K562 (cell line): ENCODE measurements around the gene DDR2. TPM values are rescaled to one million over a fixed set of nuclear protein-coding genes. Genes with fewer than 3 reads are reported as not detected.

Experiments used
- ATAC-seq: fragments of 200-7000 bp; cut with Tn5 transposase; 3 replicates; pipeline ENCODE4 v1.9.1; 2020; ENCODE audit warnings: moderate library complexity
- BruUV-seq: library from RNA; stranded (reverse); fragments of 400-500 nt; replicated peaks from 2 replicates; lab custom pipeline; 2021; lab: Mats Ljungman, UMichigan
- CTCF ChIA-PET: fragments of 300-600 bp; formaldehyde crosslinking; extraction: SDS; loops from one replicate; lab custom pipeline; 2021; ENCODE audit warnings: low intra/inter-chr PET ratio; lab: Yijun Ruan, JAX
- POLR2A ChIA-PET: fragments of 300-600, 350-650 bp; sonication (Branson Sonifier 250); formaldehyde crosslinking; extraction: SDS; loops from one replicate; lab custom pipeline; 2021; ENCODE audit warnings: antibody characterized with exemption, inconsistent platforms; lab: Yijun Ruan, JAX
- DNase-seq, 4 experiments: peaks; one replicate each; pipeline versions ENCODE4 v3.0.0 to v3.0.0-alpha.2; 2011 to 2018; ENCODE audit warnings: low spot score in 3 of 4, mixed read lengths in 3 of 4; ENCODE audit errors: extremely low read depth in 1 of 4
- FAIRE-seq: peaks from 2 replicates; lab custom pipeline; 2011; peaks lifted over from hg19 to GRCh38; lab: Jason Lieb, UNC
- H2AFZ ChIP-seq: 2 replicates; pipeline ENCODE4 v1.6.0; 2011; ENCODE audit warnings: low read depth, low read length, control low read depth, inconsistent platforms
- H3K27ac ChIP-seq: fragments of 200-600 bp; 3 replicates; pipeline ENCODE4 v1.8.0; 2011; ENCODE audit warnings: low read depth, mild to moderate bottlenecking, control low read depth, inconsistent platforms, low read length, moderate library complexity, mixed read lengths; ENCODE audit errors: extremely low read depth
- H3K27me3 ChIP-seq, 2 experiments: fragments of 300-600 bp in 1 of 2; 2 replicates in 1 of 2; 3 replicates in 1 of 2; pipeline versions ENCODE4 v1.6.0 to v1.8.0; 2011; ENCODE audit warnings: inconsistent platforms in 2 of 2, low read length in 2 of 2, mild to moderate bottlenecking in 1 of 2, mixed read lengths in 1 of 2, moderate library complexity in 1 of 2; ENCODE audit not compliant: control insufficient read depth in 2 of 2, insufficient read depth in 2 of 2
- H3K36me3 ChIP-seq: fragments of 300-600 bp; 3 replicates; pipeline ENCODE4 v1.8.0; 2011; ENCODE audit warnings: mild to moderate bottlenecking, low read length, inconsistent platforms; ENCODE audit not compliant: control insufficient read depth, insufficient read depth
- H3K4me1 ChIP-seq, 2 experiments: fragments of 200-600 bp in 1 of 2; replicated peaks in 1 of 2; 2 replicates in 1 of 2; 3 replicates in 1 of 2; pipeline versions ENCODE4 v1.5.1 to v1.8.0; 2011; ENCODE audit warnings: inconsistent platforms in 2 of 2, low read length in 2 of 2, mild to moderate bottlenecking in 1 of 2, mixed read lengths in 1 of 2, moderate library complexity in 1 of 2; ENCODE audit not compliant: control insufficient read depth in 2 of 2, insufficient read depth in 2 of 2
- H3K4me2 ChIP-seq: 2 replicates; pipeline ENCODE4 v1.6.1; 2011; ENCODE audit warnings: low read length, control low read depth, inconsistent platforms, mixed read lengths; ENCODE audit not compliant: insufficient read depth
- H3K4me3 ChIP-seq: fragments of 200-600 bp; sonication (generic), shearing (Covaris generic); 2 replicates; pipeline ENCODE4 v1.5.1; 2016; ENCODE audit warnings: control low read depth, inconsistent platforms
- H3K79me2 ChIP-seq: fragments of 200-600 bp; 3 replicates; pipeline ENCODE4 v1.8.0; 2011; ENCODE audit warnings: low read length, inconsistent platforms; ENCODE audit not compliant: control insufficient read depth, insufficient read depth
- H3K9ac ChIP-seq, 2 experiments: 2 replicates each; pipeline versions ENCODE4 v1.6.0 to v1.6.1; 2011; ENCODE audit warnings: low read depth in 2 of 2, low read length in 2 of 2, control low read depth in 1 of 2, inconsistent platforms in 1 of 2, mild to moderate bottlenecking in 1 of 2, mixed read lengths in 1 of 2; ENCODE audit not compliant: insufficient read depth in 1 of 2
- H3K9me1 ChIP-seq: one replicate; pipeline ENCODE4 v1.6.0; 2011; ENCODE audit warnings: inconsistent platforms, mild to moderate bottlenecking, low read length, moderate library complexity; ENCODE audit not compliant: control insufficient read depth, insufficient read depth
- H3K9me3 ChIP-seq: replicated peaks from 2 replicates; pipeline ENCODE4 v1.5.1; 2011; ENCODE audit warnings: low read depth, low read length, inconsistent platforms; ENCODE audit not compliant: control insufficient read depth, insufficient read depth
- H4K20me1 ChIP-seq: replicated peaks from 2 replicates; pipeline ENCODE4 v1.6.1; 2011; ENCODE audit warnings: low read length, inconsistent platforms, mixed read lengths; ENCODE audit not compliant: control insufficient read depth, insufficient read depth
- AFF1 ChIP-seq, 2 experiments: fragments of 450-650 bp; IDR thresholded peaks; 2 replicates each; pipeline ENCODE4 v1.6.1; 2018; ENCODE audit warnings: mild to moderate bottlenecking in 2 of 2, low read depth in 1 of 2; ENCODE audit not compliant: partially characterized antibody in 2 of 2
- ARNT ChIP-seq, 2 experiments: fragments of 450-650 bp; IDR thresholded peaks; 2 replicates each; pipeline ENCODE4 v1.6.1; 2016; ENCODE audit warnings: mild to moderate bottlenecking in 1 of 2
- C11orf30 ChIP-seq: fragments of 450-650 bp; IDR thresholded peaks from 2 replicates; pipeline ENCODE4 v1.6.1; 2016; ENCODE audit warnings: low read depth, mild to moderate bottlenecking
- CGGBP1 ChIP-seq: fragments of 250-450 bp; sonication (Bioruptor Pico); IDR thresholded peaks from 2 replicates; pipeline ENCODE4 v1.9.0; 2021; ENCODE audit warnings: mild to moderate bottlenecking
- HMG20B ChIP-seq: fragments of 250-450 bp; sonication (Bioruptor Pico); IDR thresholded peaks from 2 replicates; pipeline ENCODE4 v1.5.0; 2021; ENCODE audit warnings: mild to moderate bottlenecking
- NEUROD1 ChIP-seq: fragments of 150-350 bp; IDR thresholded peaks from 2 replicates; pipeline ENCODE4 v1.6.1; 2014; ENCODE audit warnings: borderline replicate concordance, low read length, low read depth; ENCODE audit not compliant: partially characterized antibody
- PHF8 ChIP-seq: fragments of 200-600 bp; sonication (generic); IDR thresholded peaks from 2 replicates; pipeline ENCODE4 v1.6.1; 2012; ENCODE audit warnings: mixed run types, mild to moderate bottlenecking, inconsistent platforms, low read length, moderate library complexity, borderline replicate concordance
- SOX6 ChIP-seq: fragments of 450-650 bp; IDR thresholded peaks from 2 replicates; pipeline ENCODE4 v1.6.1; 2014; ENCODE audit warnings: mild to moderate bottlenecking
- TSHZ1 ChIP-seq: fragments of 250-450 bp; sonication (Bioruptor Pico); IDR thresholded peaks from 2 replicates; pipeline ENCODE4 v1.4.0; 2020; ENCODE audit warnings: mild to moderate bottlenecking, moderate library complexity
- ZNF764 ChIP-seq: fragments of 250-450 bp; sonication (Bioruptor Pico); IDR thresholded peaks from 2 replicates; pipeline ENCODE4 v1.4.0; 2020; ENCODE audit warnings: low read depth, mild to moderate bottlenecking, moderate library complexity
- WGBS: fragments of 100-300 bp; shearing (Covaris generic); methylation state at CpG from one replicate; pipeline ENCODE4 v1.1.6; 2016; ENCODE audit warnings: low coverage, mixed read lengths; ENCODE audit not compliant: insufficient coverage; ENCODE audit errors: missing lambda C conversion rate; 5-methylcytosine and 5-hydroxymethylcytosine counted together
- in situ Hi-C: fragments of 300-500 bp; cut with MboI; formaldehyde crosslinking; loops from 4 replicates; pipeline ENCODE4 v1.15.0; 2018; ENCODE audit warnings: inconsistent platforms, mixed read lengths
- intact Hi-C: fragments of 100-400 bp; cut with micrococcal nuclease; formaldehyde crosslinking; loops from 2 replicates; pipeline ENCODE4 v1.14.2; 2022
- polyA plus RNA-seq, 8 experiments: library from polyadenylated mRNA; depleted of rRNA in 4 of 8; stranded (reverse) in 5 of 8; unstranded in 3 of 8; fragments of >200 nt; fragmentation: Nextera tagmentation in 2 of 8; fragmentation: Illumina TruSeq in 1 of 8; extraction: Ambion mirVana in 2 of 8; extraction: Trizol in 1 of 8; gene quantifications; 2 replicates each; pipeline versions ENCODE4 v1.2.1 to v1.2.3, GENCODE V29; 2011 to 2014; ENCODE audit warnings: inconsistent platforms in 1 of 8, missing spikeins in 1 of 8
- total RNA-seq, 7 experiments: library from RNA; depleted of rRNA in 6 of 7; stranded (reverse); fragments of >200 nt in 6 of 7; fragmentation: Illumina TruSeq in 2 of 7; extraction: Trizol in 2 of 7; gene quantifications; 2 replicates each; pipeline versions ENCODE4 v1.2.1 to v1.2.3, GENCODE V29; 2011 to 2021; ENCODE audit warnings: low replicate concordance in 1 of 7

Gene DDR2
- total and polyA plus RNA-seq, 9 of the 15 experiments (the other 6 are each of a cell fraction or from before 2014, with no cell fraction given), result 0.36 to 2.0 (median 1.1) TPM

- BruUV-seq, result no TSS peak
- intact Hi-C loops, result no loop called here
- CTCF ChIA-PET, result no interaction called here
Observed at GRCh38 chr1:162740755-162741154, 108.5 kb downstream of the DDR2 start.

More at GRCh38 chr1:162740755-162741154, 108.5 kb downstream of the DDR2 start:
- DNase-seq (no peak), FAIRE-seq (no peak), ATAC-seq (no peak)
- H3K79me2 ChIP-seq, result no peaks in the 10 kb centered on the region
- no peaks in the 10 kb centered on the region for H3K4me1 ChIP-seq
- no peak overlapping the region for H3K4me2 ChIP-seq
- H3K9me1 ChIP-seq, result no peaks in the 10 kb centered on the region
- H4K20me1 ChIP-seq, result no peaks in the 10 kb centered on the region
- H3K9me3 ChIP-seq, result no peaks in the 10 kb centered on the region
- no peak overlapping the region for H2AFZ ChIP-seq
- H3K27me3 ChIP-seq, result peaks cover 0 to 3% of the 10 kb centered on the region in 2 experiments; a peak in 1 of 5 replicates
- no peak overlapping the region for H3K9ac ChIP-seq
- no peak for TF ChIP-seq PHF8
- no peak for TF ChIP-seq NEUROD1
- TF ChIP-seq HMG20B (CRISPR knock-in tag), result no peak
- no peak for TF ChIP-seq ARNT (IDR thresholded peaks at IDR 0.05)
- no peak for TF ChIP-seq ZNF764 (CRISPR knock-in tag)
- TF ChIP-seq SOX6, result no peak
- no peak for TF ChIP-seq C11orf30
- no peak for TF ChIP-seq CGGBP1 (CRISPR knock-in tag)
- TF ChIP-seq TSHZ1 (CRISPR knock-in tag), result no peak
- TF ChIP-seq AFF1 (IDR thresholded peaks at IDR 0.05; ENCODE audit: low read depth in 1 of 2, partially characterized antibody in 2 of 2), result no peak
- in situ Hi-C loops, result no loop called here
- no peaks in the 10 kb centered on the region for H3K36me3 ChIP-seq
- no peak overlapping the region for H3K4me3 ChIP-seq
- WGBS, result 2% methylated on average over 4 of the region's 4 CpGs
- POLR2A ChIA-PET, result no interaction called here
- H3K27ac ChIP-seq, result no peak overlapping the region
